Astrocyte of the spinal cord (primary cell): Measurements from ENCODE around the gene FMN1.

Source experiments
- DNase-seq: peaks from one replicate; pipeline ENCODE4 v3.0.0; 2011; ENCODE audit warnings: low read depth, low spot score
- H3K4me3 ChIP-seq: 2 replicates; pipeline ENCODE4 v1.5.1; 2011; ENCODE audit warnings: low read depth, mild to moderate bottlenecking, low read length, moderate library complexity
- in situ Hi-C: cut with HindIII; loops from 2 replicates; pipeline ENCODE4 v1.10.0; 2017; ENCODE audit warnings: low sequenced_read_pairs
- TF ChIP-seq, protein P1 (sequence below): IDR thresholded peaks from 2 replicates; pipeline ENCODE4 v1.5.1; 2012; ENCODE audit warnings: low read depth, mild to moderate bottlenecking, low read length, inconsistent platforms

The FMN1 gene

GRCh38 chr15:32775103-32775502 lies 419.4 kb downstream of the FMN1 start:
- in situ Hi-C loops = no loop called here
- DNase-seq = no peak
- no peak overlapping the region for H3K4me3 ChIP-seq
- TF ChIP-seq, protein P1, sequence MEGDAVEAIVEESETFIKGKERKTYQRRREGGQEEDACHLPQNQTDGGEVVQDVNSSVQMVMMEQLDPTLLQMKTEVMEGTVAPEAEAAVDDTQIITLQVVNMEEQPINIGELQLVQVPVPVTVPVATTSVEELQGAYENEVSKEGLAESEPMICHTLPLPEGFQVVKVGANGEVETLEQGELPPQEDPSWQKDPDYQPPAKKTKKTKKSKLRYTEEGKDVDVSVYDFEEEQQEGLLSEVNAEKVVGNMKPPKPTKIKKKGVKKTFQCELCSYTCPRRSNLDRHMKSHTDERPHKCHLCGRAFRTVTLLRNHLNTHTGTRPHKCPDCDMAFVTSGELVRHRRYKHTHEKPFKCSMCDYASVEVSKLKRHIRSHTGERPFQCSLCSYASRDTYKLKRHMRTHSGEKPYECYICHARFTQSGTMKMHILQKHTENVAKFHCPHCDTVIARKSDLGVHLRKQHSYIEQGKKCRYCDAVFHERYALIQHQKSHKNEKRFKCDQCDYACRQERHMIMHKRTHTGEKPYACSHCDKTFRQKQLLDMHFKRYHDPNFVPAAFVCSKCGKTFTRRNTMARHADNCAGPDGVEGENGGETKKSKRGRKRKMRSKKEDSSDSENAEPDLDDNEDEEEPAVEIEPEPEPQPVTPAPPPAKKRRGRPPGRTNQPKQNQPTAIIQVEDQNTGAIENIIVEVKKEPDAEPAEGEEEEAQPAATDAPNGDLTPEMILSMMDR = no peak

- TF ChIP-seq, protein P1 = no peak
- peak; percentile 89 for DNase-seq
- in situ Hi-C loops = no loop called here
- no peak overlapping the region for H3K4me3 ChIP-seq
Observed at GRCh38 chr15:32774022-32774421, 420.5 kb downstream of the FMN1 start.

DNA sequence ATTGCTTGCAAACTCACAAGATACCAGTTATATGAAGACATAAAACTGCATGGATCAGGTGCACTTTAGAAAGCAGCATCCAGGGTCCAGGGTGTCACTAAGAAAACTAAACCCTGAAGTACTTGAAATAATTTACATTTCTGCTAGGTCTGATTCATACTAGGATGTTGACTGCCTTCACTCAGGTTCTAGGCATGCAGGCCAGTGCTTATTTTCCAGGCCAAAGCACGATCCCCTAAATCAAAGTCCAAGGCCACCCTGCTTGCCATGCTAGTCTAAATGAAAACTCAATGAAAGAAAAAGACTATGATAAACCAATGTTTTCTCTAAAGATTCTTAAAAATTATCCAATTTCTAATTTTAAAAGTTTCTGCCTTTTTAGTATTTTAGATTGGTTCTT lies 427.3 kb downstream of the FMN1 start:
- no peak for DNase-seq
- no peak overlapping the region for H3K4me3 ChIP-seq
- in situ Hi-C loops = no loop called here
- TF ChIP-seq, protein P1 = no peak

DNA sequence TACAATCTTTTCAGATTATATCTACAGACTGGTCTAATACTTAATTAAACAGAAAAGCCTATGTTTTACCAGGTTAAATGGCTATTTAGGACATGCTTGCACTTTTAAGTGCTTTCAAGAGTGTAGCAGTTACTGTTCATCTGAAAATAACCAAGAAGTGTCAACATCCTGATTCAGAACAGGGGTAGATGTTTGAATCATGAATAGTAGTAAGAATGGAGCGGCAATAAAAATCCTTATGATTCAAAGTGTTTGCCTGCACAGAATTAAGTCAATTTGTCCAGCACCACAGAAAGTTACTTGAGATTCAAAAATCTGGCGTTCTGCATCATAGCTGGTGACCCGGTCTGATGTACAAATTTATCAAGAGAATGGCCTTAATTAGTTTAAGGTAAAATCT lies 428.4 kb downstream of the FMN1 start:
- no peak for DNase-seq
- no peak overlapping the region for H3K4me3 ChIP-seq
- in situ Hi-C loops = no loop called here
- TF ChIP-seq, protein P1 = no peak

DNA sequence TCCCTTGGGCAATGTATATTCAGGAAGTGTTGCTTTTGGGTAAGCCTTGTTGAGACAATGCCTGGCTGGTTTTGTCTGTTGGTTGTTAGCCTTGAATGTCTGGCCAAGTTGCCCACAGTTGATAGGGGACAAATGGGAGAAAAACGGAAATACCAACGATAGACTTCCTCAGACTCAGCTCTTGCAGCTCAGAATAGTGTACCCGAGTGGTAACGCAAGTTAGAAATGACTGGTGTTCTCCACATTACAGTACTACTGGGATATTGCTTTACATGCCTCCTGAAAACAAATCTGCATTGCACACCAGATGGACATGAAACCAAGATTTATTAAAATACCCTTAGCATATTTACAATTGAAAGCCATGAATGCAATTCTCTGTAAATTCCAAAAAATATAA lies 429.3 kb downstream of the FMN1 start:
- in situ Hi-C loops = no loop called here
- TF ChIP-seq, protein P1 = no peak

GRCh38 chr15:32763295-32763694 lies 431.2 kb downstream of the FMN1 start:
- no peak overlapping the region for H3K4me3 ChIP-seq
- in situ Hi-C loops = no loop called here
- no peak for DNase-seq
- TF ChIP-seq, protein P1 = no peak

More for the DNA sequence above, 429.3 kb downstream of the FMN1 start:
- DNase-seq = no peak
- H3K4me3 ChIP-seq = no peak overlapping the region

DNA sequence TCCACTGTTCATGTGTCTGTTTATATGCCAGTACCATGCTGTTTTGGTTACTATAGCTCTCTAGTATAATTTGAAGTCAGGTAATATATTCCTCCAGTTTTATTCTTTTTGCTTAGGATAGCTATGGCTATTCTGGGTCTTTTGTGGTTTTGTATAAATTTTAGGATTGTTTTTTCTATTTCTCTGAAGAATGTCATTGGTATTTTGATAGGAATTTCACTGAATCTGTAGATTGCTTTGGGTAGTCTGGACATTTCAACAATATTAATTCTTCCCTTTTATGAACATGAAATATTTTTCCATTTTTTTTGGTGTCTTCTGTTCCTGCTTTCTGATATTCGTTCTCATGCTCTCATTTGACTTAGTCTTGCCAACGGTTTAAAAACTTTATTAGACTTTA lies 437.1 kb downstream of the FMN1 start:
- no peak for DNase-seq
- no peak overlapping the region for H3K4me3 ChIP-seq
- TF ChIP-seq, protein P1 = no peak
- in situ Hi-C loops = no loop called here
